Calu3 (cell line): ENCODE measurements around the gene PARP9. TPM values are rescaled to one million over a fixed set of nuclear protein-coding genes. Genes with fewer than 3 reads are reported as not detected.
"Not testable (repeated sequence)": the region's sequence is repeated elsewhere in the genome, so short reads cannot be mapped to it uniquely, and the experiment has no call there.

ENCODE experiments used
- BruUV-seq: library from RNA; stranded (reverse); fragments of 400-500 nt; replicated peaks from 2 replicates; lab custom pipeline; 2021; lab: Mats Ljungman, UMichigan
- CTCF ChIA-PET: fragments of 300-600 bp; sonication (Branson Sonifier 250); formaldehyde crosslinking; loops from one replicate; lab custom pipeline; 2022; ENCODE audit warnings: antibody characterized with exemption; lab: Charles Lee
- DNase-seq: peaks from one replicate; pipeline ENCODE4 v3.0.0; 2022
- H3K27ac Mint-ChIP-seq: one replicate; pipeline ENCODE4 v1.8.0; 2022; ENCODE audit warnings: mixed read lengths; ENCODE audit not compliant: unreplicated experiment
- H3K27me3 Mint-ChIP-seq: one replicate; pipeline ENCODE4 v1.8.0; 2022; ENCODE audit warnings: mixed read lengths; ENCODE audit not compliant: unreplicated experiment
- H3K36me3 Mint-ChIP-seq: one replicate; pipeline ENCODE4 v1.8.0; 2022; ENCODE audit warnings: mild to moderate bottlenecking, moderate library complexity, mixed read lengths; ENCODE audit not compliant: insufficient read depth, unreplicated experiment
- H3K4me1 Mint-ChIP-seq: one replicate; pipeline ENCODE4 v1.8.0; 2022; ENCODE audit warnings: mild to moderate bottlenecking, low read depth, mixed read lengths; ENCODE audit not compliant: unreplicated experiment
- H3K4me3 Mint-ChIP-seq: one replicate; pipeline ENCODE4 v1.8.0; 2022; ENCODE audit warnings: mild to moderate bottlenecking, low read depth, moderate library complexity, mixed read lengths; ENCODE audit not compliant: unreplicated experiment
- H3K9me3 Mint-ChIP-seq: one replicate; pipeline ENCODE4 v1.8.0; 2022; ENCODE audit warnings: low read depth, mixed read lengths; ENCODE audit not compliant: unreplicated experiment
- intact Hi-C: fragments of 100-400 bp; cut with micrococcal nuclease; formaldehyde crosslinking; loops from one replicate; pipeline ENCODE4 v1.10.0; 2022; ENCODE audit not compliant: unreplicated experiment
- total RNA-seq: library from RNA; stranded (reverse); gene quantifications from 2 replicates; pipeline ENCODE4 v1.2.3, GENCODE V29; 2022
- TF ChIP-seq, protein P1 (sequence below): fragments of 200-600 bp; IDR thresholded peaks from one replicate; pipeline ENCODE4 v1.8.0; 2022; ENCODE audit warnings: antibody characterized with exemption; ENCODE audit not compliant: unreplicated experiment

PARP9 gene
- total RNA-seq, 1 experiment from 2014 or later: 71.2 TPM

DNA sequence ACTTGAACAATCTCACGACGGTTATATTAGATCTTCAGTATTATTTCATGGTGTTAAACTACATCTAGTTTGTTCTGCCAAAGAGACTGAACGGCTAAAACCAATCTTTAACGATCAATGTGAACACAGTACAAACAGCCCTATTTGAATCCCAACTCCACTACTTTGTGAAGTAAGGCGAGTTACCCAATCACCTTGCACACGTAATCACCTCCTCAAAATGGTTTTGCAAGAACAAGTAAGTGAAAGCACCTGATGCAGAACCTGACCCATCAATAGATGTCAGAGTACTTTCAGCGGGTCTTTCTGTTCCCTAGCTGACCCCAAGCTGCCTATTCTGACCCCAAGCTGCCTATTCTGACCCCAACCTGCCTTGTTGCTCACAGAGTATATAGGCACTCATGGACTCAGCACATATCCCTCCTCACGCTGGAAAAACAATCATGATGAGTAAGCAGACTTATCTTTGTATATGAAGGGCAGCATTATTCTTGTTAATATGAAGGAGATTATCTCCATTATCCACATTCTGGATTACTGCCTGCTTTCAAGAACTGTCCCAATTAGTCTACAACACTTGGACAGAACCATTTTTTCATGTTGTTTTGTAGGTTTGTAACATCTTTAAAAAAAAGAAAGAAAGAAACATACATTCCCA lies 53.1 kb downstream of the PARP9 start:
- Mint-ChIP-seq H3K4me3 (no peak overlapping the region), H3K4me1 (peaks cover 50% of the 10 kb centered on the region), H3K9me3 (no peaks in the 10 kb centered on the region), H3K27me3 (no peaks in the 10 kb centered on the region), H3K36me3 (peaks cover 20% of the 10 kb centered on the region), H3K27ac (no peak overlapping the region)
- CTCF ChIA-PET: no interaction called here
- intact Hi-C loops: loop anchor here (5.0 kb wide), 1 partner anchor 49 kb away; no protein-coding TSS in a partner anchor
- TF ChIP-seq, protein P1, sequence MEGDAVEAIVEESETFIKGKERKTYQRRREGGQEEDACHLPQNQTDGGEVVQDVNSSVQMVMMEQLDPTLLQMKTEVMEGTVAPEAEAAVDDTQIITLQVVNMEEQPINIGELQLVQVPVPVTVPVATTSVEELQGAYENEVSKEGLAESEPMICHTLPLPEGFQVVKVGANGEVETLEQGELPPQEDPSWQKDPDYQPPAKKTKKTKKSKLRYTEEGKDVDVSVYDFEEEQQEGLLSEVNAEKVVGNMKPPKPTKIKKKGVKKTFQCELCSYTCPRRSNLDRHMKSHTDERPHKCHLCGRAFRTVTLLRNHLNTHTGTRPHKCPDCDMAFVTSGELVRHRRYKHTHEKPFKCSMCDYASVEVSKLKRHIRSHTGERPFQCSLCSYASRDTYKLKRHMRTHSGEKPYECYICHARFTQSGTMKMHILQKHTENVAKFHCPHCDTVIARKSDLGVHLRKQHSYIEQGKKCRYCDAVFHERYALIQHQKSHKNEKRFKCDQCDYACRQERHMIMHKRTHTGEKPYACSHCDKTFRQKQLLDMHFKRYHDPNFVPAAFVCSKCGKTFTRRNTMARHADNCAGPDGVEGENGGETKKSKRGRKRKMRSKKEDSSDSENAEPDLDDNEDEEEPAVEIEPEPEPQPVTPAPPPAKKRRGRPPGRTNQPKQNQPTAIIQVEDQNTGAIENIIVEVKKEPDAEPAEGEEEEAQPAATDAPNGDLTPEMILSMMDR: no peak
- no peak for DNase-seq
- no TSS peak for BruUV-seq

DNA sequence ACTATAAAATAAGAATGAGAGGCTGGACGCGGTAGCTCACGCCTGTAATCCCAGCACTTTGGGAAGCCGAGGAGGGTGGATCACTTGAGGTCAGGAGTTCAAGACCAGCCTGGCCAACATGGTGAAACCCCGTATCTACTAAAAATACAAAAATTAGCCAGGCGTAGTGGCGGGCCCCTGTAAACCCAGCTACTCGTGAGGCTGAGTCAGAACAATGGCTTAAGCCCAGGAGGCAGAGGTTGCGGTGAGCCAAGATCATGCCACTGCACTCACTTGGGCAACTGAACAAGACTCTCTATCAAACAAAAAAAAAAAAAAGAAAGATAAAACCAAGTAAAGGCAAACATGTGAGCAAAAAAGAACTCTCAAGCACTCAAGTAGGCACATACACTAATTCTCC lies 55.2 kb downstream of the PARP9 start:
- DNase-seq, intact Hi-C loops, H3K4me3 Mint-ChIP-seq, H3K27ac Mint-ChIP-seq, CTCF ChIA-PET, H3K27me3 Mint-ChIP-seq, H3K9me3 Mint-ChIP-seq, H3K36me3 Mint-ChIP-seq, BruUV-seq: not testable (repeated sequence)
- peaks cover 48% of the 10 kb centered on the region for H3K4me1 Mint-ChIP-seq

DNA sequence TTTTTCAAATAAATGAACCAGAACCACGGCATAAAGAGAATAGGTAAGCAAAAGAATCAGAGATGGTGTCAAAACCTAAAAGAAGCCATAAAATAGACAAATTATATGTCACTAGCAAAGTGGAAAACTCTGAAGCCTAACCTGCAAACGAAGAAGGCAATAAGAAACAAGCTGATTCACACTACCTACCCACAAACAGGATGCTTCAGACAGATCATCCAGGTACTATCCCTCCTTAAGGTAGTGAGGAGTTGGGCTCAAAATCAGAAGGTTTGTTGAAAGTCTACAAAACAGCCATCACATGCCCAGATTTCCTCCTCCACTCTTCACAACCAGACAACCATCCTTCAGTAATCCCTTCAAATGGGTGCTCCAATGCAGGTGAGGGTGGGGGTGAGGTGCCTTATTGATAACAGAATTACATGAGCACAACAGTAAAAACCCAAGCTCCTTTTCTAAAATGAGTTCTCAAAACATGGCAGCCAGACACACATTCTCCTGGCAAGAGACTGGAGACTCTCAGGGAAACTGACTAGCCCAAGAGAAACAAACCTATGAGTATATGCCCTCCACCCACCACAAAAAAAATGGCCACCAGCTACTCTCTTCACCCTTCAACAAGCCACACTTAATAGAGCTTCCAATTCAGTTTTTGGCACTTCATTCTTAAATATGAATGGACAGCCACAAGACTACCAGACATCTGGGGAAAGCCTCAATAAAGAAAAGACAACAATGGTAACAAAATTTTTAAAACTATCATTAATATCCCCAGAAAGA lies 55.8 kb downstream of the PARP9 start:
- no peak for DNase-seq
- BruUV-seq: no TSS peak
- intact Hi-C loops: no loop called here
- CTCF ChIA-PET: no interaction called here
- H3K27ac Mint-ChIP-seq: no peak overlapping the region
- peaks cover 42% of the 10 kb centered on the region for H3K4me1 Mint-ChIP-seq
- TF ChIP-seq, protein P1: no peak
- H3K36me3 Mint-ChIP-seq: peaks cover 2% of the 10 kb centered on the region
- no peaks in the 10 kb centered on the region for H3K27me3 Mint-ChIP-seq
- H3K9me3 Mint-ChIP-seq: no peaks in the 10 kb centered on the region
- H3K4me3 Mint-ChIP-seq: no peak overlapping the region

DNA sequence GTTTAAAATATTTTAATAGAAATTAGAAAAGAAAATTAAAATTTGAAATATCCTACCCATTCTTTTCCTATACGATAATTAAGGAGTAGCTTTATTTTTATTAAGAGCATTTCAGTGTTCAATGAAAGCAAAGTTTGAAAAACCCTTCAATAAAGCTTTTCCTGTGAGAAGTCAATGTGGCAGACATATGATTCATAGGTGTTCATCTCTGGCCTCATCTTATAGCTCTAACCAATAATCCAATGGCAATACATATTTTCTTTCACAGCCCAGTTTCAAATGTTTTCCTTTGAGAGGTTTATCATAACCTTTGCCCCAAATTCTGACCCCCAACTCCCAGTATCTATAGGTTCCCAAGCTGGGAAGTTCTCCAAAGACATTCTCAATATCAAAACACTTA lies 57.6 kb downstream of the PARP9 start:
- Mint-ChIP-seq H3K4me1 (peaks cover 38% of the 10 kb centered on the region), H3K27ac (no peak overlapping the region), H3K36me3 (no peaks in the 10 kb centered on the region), H3K27me3 (no peaks in the 10 kb centered on the region), H3K4me3 (no peak overlapping the region), H3K9me3 (no peaks in the 10 kb centered on the region)
- intact Hi-C loops: no loop called here
- TF ChIP-seq, protein P1: no peak
- CTCF ChIA-PET: no interaction called here
- DNase-seq: no peak
- BruUV-seq: no TSS peak
